ENCODE measurements around the gene TPRKB. TPM values are rescaled to one million over a fixed set of nuclear protein-coding genes. Genes with fewer than 3 reads are reported as not detected.
"Not testable (repeated sequence)": the region's sequence is repeated elsewhere in the genome, so short reads cannot be mapped to it uniquely, and the experiment has no call there.

The TPRKB gene
- total and polyA plus RNA-seq, 12 donors: 17.2 to 67.2 (median 32.8) TPM

- Histone ChIP-seq H3K27me3 (no peaks in the 10 kb centered on the region), H3K4me3 (no peak overlapping the region), H3K4me1 (replicated peaks in 1 of 2) (peaks cover 4 to 8% of the 10 kb centered on the region in 2 donors), H3K27ac (no peak overlapping the region), H3K9me3 (replicated peaks in 1 of 3) (peaks cover 0 to 4% (median 0%) of the 10 kb centered on the region in 3 donors), H3K36me3 (replicated peaks in 1 of 2) (peaks cover 0 to 76% of the 10 kb centered on the region in 2 donors)
- intact Hi-C loops (cut with DNase I): no loop called here
- 93 to 100% (median 96%) methylated on average over 1 of the region's 1 CpG for WGBS, 4 donors
- no peak for DNase-seq
- TF ChIP-seq CTCF (IDR thresholded peaks at IDR 0.05) (no peak), POLR2A (IDR thresholded peaks at IDR 0.05) (no peak)
Observed at GRCh38 chr2:73764945-73765344, 27.8 kb upstream of the TPRKB start.

DNA sequence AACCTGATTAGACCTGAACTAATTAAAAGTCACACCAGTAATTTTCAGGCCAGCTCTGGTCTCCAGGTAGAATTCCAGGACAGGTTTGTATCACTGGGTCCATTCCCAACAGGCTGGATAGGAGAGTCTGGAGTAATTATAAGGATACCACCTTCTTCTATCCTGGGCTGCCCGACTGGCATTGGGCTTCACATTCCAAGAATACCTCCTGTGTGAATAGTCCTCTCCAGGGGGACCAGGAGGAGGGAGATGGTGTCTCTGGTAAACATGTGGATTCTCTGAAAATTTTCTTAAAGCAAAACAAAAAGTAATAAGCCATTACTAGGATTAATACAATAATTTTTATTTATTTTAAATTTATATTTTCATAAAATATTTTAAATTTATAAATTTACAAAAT, 25.4 kb upstream of the TPRKB start:
- no peak overlapping the region for H3K27ac ChIP-seq
- no peak for DNase-seq
- TF ChIP-seq POLR2A (IDR thresholded peaks at IDR 0.05) (no peak), CTCF (IDR thresholded peaks at IDR 0.05) (no peak)
- H3K27me3 ChIP-seq: no peaks in the 10 kb centered on the region
- intact Hi-C loops (cut with DNase I): no loop called here
- no peak overlapping the region for H3K4me3 ChIP-seq
- no peaks in the 10 kb centered on the region for H3K9me3 ChIP-seq (replicated peaks in 1 of 3)
- H3K4me1 ChIP-seq (replicated peaks in 1 of 2): peaks cover 17 to 19% of the 10 kb centered on the region in 2 donors
- peaks cover 0 to 62% of the 10 kb centered on the region in 2 donors for H3K36me3 ChIP-seq (replicated peaks in 1 of 2)
- 77 to 100% (median 100%) methylated on average over 1 of the region's 1 CpG for WGBS, 4 donors

DNA sequence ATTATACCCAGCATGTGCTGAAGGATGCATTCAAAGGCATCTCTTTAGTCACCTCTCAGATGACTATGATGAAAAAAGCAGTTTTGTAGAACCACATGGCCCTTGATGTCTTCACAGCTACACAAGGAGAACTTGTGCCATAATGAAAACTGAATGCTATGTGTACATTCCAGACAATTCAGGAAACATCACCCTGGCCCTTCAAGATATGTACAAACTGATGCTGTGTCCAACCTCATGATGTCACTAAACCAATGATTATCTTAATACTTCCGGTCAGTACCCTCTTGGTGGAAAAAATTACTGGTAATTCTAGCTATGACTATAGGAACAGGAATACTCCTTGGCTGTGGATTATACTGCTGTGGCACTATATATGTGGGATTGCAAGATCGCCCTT, 22.8 kb upstream of the TPRKB start:
- Histone ChIP-seq H3K27me3 (no peaks in the 10 kb centered on the region), H3K4me3 (no peak overlapping the region), H3K27ac (peak overlapping the region in 2 of 5 donors; percentile 12 to 24), H3K36me3 (replicated peaks in 1 of 2) (peaks cover 0 to 44% of the 10 kb centered on the region in 2 donors), H3K4me1 (replicated peaks in 1 of 2) (peaks cover 17 to 19% of the 10 kb centered on the region in 2 donors), H3K9me3 (replicated peaks in 1 of 3) (no peaks in the 10 kb centered on the region)
- intact Hi-C loops (cut with DNase I): no loop called here
- TF ChIP-seq CTCF (IDR thresholded peaks at IDR 0.05): no peak
- TF ChIP-seq POLR2A (IDR thresholded peaks at IDR 0.05): no peak
- DNase-seq: no peak
- 85 to 94% (median 91%) methylated on average over 2 of the region's 2 CpGs for WGBS, 4 donors

- intact Hi-C loops (cut with DNase I): no loop called here
- TF ChIP-seq CTCF (IDR thresholded peaks at IDR 0.05) (no peak), POLR2A (IDR thresholded peaks at IDR 0.05) (no peak)
- peak; percentile 47 to 80 (median 74) for DNase-seq
- WGBS, 4 donors: 10 to 31% (median 21%) methylated on average over 3 of the region's 3 CpGs
- peaks cover 17 to 19% of the 10 kb centered on the region in 2 donors for H3K4me1 ChIP-seq (replicated peaks in 1 of 2)
- H3K9me3 ChIP-seq (replicated peaks in 1 of 3): no peaks in the 10 kb centered on the region
- no peak overlapping the region for H3K4me3 ChIP-seq
- H3K27me3 ChIP-seq: no peaks in the 10 kb centered on the region
- H3K27ac ChIP-seq: peak overlapping the region in 1 of 5 donors; percentile 24
- peaks cover 0 to 38% of the 10 kb centered on the region in 2 donors for H3K36me3 ChIP-seq (replicated peaks in 1 of 2)
Observed at GRCh38 chr2:73759285-73759764, 22.2 kb upstream of the TPRKB start.

DNA sequence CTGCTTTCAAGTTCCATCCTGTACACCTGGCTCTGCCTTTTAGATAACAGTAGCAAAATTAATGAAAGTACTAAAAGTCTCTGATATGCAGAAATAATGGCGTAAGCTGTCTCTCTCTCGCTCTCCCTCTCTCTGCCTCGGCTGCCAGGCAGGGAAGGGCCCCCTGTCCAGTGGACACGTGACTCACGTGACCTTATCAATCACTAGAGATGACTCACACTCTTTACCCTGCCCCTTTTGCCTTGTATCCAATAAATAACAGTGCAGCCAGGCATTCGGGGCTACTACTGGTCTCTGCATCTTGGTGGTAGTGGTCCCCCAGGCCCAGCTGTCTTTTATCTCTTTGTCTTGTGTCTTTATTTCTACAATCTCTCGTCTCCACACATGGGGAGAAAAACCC, 17.2 kb upstream of the TPRKB start:
- H3K9me3 ChIP-seq (replicated peaks in 1 of 3); H3K4me3 ChIP-seq; H3K27me3 ChIP-seq; H3K27ac ChIP-seq; H3K4me1 ChIP-seq (replicated peaks in 1 of 2); intact Hi-C loops (cut with DNase I); DNase-seq: not testable (repeated sequence)
- WGBS, 4 donors: 64 to 73% (median 72%) methylated on average over 7 of the region's 7 CpGs
- H3K36me3 ChIP-seq (replicated peaks in 1 of 2): peaks cover 0 to 13% of the 10 kb centered on the region in 2 donors
